ENCODE results near the gene MIB2.

GRCh38 chr1:1617516-1617915 is 2.2 kb downstream of the MIB2 start:
- TF ChIP-seq, protein P1, sequence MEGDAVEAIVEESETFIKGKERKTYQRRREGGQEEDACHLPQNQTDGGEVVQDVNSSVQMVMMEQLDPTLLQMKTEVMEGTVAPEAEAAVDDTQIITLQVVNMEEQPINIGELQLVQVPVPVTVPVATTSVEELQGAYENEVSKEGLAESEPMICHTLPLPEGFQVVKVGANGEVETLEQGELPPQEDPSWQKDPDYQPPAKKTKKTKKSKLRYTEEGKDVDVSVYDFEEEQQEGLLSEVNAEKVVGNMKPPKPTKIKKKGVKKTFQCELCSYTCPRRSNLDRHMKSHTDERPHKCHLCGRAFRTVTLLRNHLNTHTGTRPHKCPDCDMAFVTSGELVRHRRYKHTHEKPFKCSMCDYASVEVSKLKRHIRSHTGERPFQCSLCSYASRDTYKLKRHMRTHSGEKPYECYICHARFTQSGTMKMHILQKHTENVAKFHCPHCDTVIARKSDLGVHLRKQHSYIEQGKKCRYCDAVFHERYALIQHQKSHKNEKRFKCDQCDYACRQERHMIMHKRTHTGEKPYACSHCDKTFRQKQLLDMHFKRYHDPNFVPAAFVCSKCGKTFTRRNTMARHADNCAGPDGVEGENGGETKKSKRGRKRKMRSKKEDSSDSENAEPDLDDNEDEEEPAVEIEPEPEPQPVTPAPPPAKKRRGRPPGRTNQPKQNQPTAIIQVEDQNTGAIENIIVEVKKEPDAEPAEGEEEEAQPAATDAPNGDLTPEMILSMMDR (IDR thresholded peaks at IDR 0.05; ENCODE audit: low read depth, low read length) = no peak
- TF ChIP-seq POLR2A (IDR thresholded peaks at IDR 0.05; ENCODE audit: extremely low read depth, insufficient read length) (no peak), MAX (IDR thresholded peaks at IDR 0.05; ENCODE audit: low read depth, low read length) (no peak), MYC (IDR thresholded peaks at IDR 0.05; ENCODE audit: low read depth, low read length) (no peak)

Measured in NB4 (cell line).